IMR-90 (cell line): Measurements from ENCODE around the gene BEAN1. TPM values are rescaled to one million over a fixed set of nuclear protein-coding genes. Genes with fewer than 3 reads are reported as not detected.

ENCODE experiments used
- ATAC-seq: fragments of 200-7000 bp; cut with Tn5 transposase; 2 replicates; pipeline ENCODE4 v1.9.1; 2020; ENCODE audit warnings: low read depth, mild to moderate bottlenecking, moderate library complexity
- BruUV-seq: library from RNA; stranded (reverse); fragments of 400-500 nt; replicated peaks from 2 replicates; lab custom pipeline; 2021; lab: Mats Ljungman, UMichigan
- CTCF ChIA-PET: fragments of 300-600 bp; formaldehyde crosslinking; extraction: SDS; loops from one replicate; lab custom pipeline; 2021; ENCODE audit warnings: antibody characterized with exemption; lab: Yijun Ruan, JAX
- POLR2A ChIA-PET: fragments of 300-600 bp; sonication (Branson Sonifier 250); formaldehyde crosslinking; loops from one replicate; lab custom pipeline; 2022; ENCODE audit warnings: antibody characterized with exemption; ENCODE audit not compliant: unreplicated experiment; lab: Charles Lee
- DNase-seq: peaks from one replicate; pipeline ENCODE4 v3.0.0; 2013
- H2AFZ ChIP-seq: replicated peaks from 2 replicates; pipeline ENCODE3; 2013; ENCODE audit warnings: low read length, mild to moderate bottlenecking; ENCODE audit not compliant: poor library complexity
- H2AK5ac ChIP-seq: 2 replicates; pipeline ENCODE4 v1.6.1; 2013; ENCODE audit warnings: low read depth, low read length, inconsistent platforms
- H2AK9ac ChIP-seq: replicated peaks from 2 replicates; pipeline ENCODE3; 2013; ENCODE audit warnings: mild to moderate bottlenecking, low read depth, low read length, moderate library complexity; ENCODE audit not compliant: poor library complexity
- H2BK120ac ChIP-seq: 2 replicates; pipeline ENCODE4 v1.6.1; 2013; ENCODE audit warnings: low read depth, low read length, inconsistent platforms
- H2BK15ac ChIP-seq: 3 replicates; pipeline ENCODE4 v1.6.1; 2013; ENCODE audit warnings: low read depth, low read length, inconsistent platforms
- H2BK20ac ChIP-seq: 2 replicates; pipeline ENCODE4 v1.6.1; 2013; ENCODE audit warnings: low read depth, mild to moderate bottlenecking, inconsistent platforms, low read length, moderate library complexity
- H2BK5ac ChIP-seq: 2 replicates; pipeline ENCODE4 v1.6.1; 2013; ENCODE audit warnings: mild to moderate bottlenecking, low read depth, low read length, inconsistent platforms; ENCODE audit not compliant: poor library complexity, severe bottlenecking
- H3K14ac ChIP-seq: replicated peaks from 2 replicates; pipeline ENCODE4 v1.6.1; 2013; ENCODE audit warnings: low read depth, low read length, inconsistent platforms
- H3K18ac ChIP-seq: 2 replicates; pipeline ENCODE4 v1.6.1; 2013; ENCODE audit warnings: low read depth, low read length, control low read depth
- H3K23ac ChIP-seq: 2 replicates; pipeline ENCODE4 v1.6.1; 2013; ENCODE audit warnings: low read depth, low read length, inconsistent platforms
- H3K27ac ChIP-seq: 2 replicates; pipeline ENCODE4 v1.5.1; 2013; ENCODE audit warnings: mild to moderate bottlenecking, control low read depth, low read length; ENCODE audit not compliant: insufficient read depth
- H3K27me3 ChIP-seq: 2 replicates; pipeline ENCODE4 v1.6.1; 2013; ENCODE audit warnings: low read length; ENCODE audit not compliant: control insufficient read depth, insufficient read depth
- H3K36me3 ChIP-seq: 2 replicates; pipeline ENCODE4 v1.6.1; 2013; ENCODE audit warnings: low read length, mixed read lengths; ENCODE audit not compliant: control insufficient read depth, insufficient read depth
- H3K4ac ChIP-seq: 2 replicates; pipeline ENCODE4 v1.6.1; 2013; ENCODE audit warnings: low read depth, low read length, inconsistent platforms
- H3K4me1 ChIP-seq: 2 replicates; pipeline ENCODE4 v1.6.1; 2013; ENCODE audit warnings: low read length, mixed read lengths; ENCODE audit not compliant: control insufficient read depth, insufficient read depth
- H3K4me2 ChIP-seq: 2 replicates; pipeline ENCODE4 v1.6.1; 2013; ENCODE audit warnings: low read depth, mild to moderate bottlenecking, control low read depth, low read length, moderate library complexity
- H3K4me3 ChIP-seq: 2 replicates; pipeline ENCODE4 v1.5.1; 2013; ENCODE audit warnings: low read depth, mild to moderate bottlenecking, control low read depth, low read length, moderate library complexity; ENCODE audit not compliant: insufficient read depth
- H3K56ac ChIP-seq: 2 replicates; pipeline ENCODE4 v1.6.1; 2013; ENCODE audit warnings: low read length, inconsistent platforms; ENCODE audit not compliant: insufficient read depth; ENCODE audit errors: extremely low read depth
- H3K79me1 ChIP-seq, 2 experiments: 2 replicates each; pipeline ENCODE4 v1.6.1; 2013; ENCODE audit warnings: low read length in 2 of 2, inconsistent platforms in 1 of 2, low read depth in 1 of 2
- H3K9ac ChIP-seq: 2 replicates; pipeline ENCODE4 v1.6.1; 2013; ENCODE audit warnings: low read depth, low read length, control low read depth
- H3K9me1 ChIP-seq: 2 replicates; pipeline ENCODE4 v1.6.1; 2013; ENCODE audit warnings: low read length, inconsistent platforms; ENCODE audit not compliant: insufficient read depth
- H3K9me3 ChIP-seq: 2 replicates; pipeline ENCODE4 v1.6.1; 2013; ENCODE audit warnings: low read length; ENCODE audit not compliant: control insufficient read depth, insufficient read depth
- H4K20me1 ChIP-seq: 2 replicates; pipeline ENCODE4 v1.6.1; 2013; ENCODE audit warnings: low read length, inconsistent platforms; ENCODE audit not compliant: insufficient read depth
- H4K5ac ChIP-seq: 2 replicates; pipeline ENCODE4 v1.6.1; 2013; ENCODE audit warnings: mild to moderate bottlenecking, low read depth, low read length, control low read depth
- H4K8ac ChIP-seq, 2 experiments: 2 replicates each; pipeline ENCODE4 v1.6.1; 2013; ENCODE audit warnings: low read depth in 2 of 2, low read length in 2 of 2, control low read depth in 1 of 2, inconsistent platforms in 1 of 2
- H4K91ac ChIP-seq: 2 replicates; pipeline ENCODE4 v1.6.1; 2013; ENCODE audit warnings: low read depth, low read length, inconsistent platforms; ENCODE audit not compliant: insufficient read depth
- BHLHE40 ChIP-seq: fragments of 150-350 bp; IDR thresholded peaks from 2 replicates; pipeline ENCODE4 v1.6.1; 2016; ENCODE audit warnings: mild to moderate bottlenecking, low read depth, low read length
- CEBPB ChIP-seq: IDR thresholded peaks from 2 replicates; pipeline ENCODE4 v1.6.1; 2012; ENCODE audit warnings: low read depth, low read length, improper control_type of control experiment
- CHD1 ChIP-seq: IDR thresholded peaks from 2 replicates; pipeline ENCODE4 v1.6.1; 2012; ENCODE audit warnings: low read depth, low read length, improper control_type of control experiment
- CTCF ChIP-seq: conservative IDR thresholded peaks from 2 replicates; pipeline ENCODE4 v1.5.1; 2012; ENCODE audit warnings: mild to moderate bottlenecking, low read depth, low read length, improper control_type of control experiment
- ELK1 ChIP-seq: fragments of 150-350 bp; IDR thresholded peaks from 2 replicates; pipeline ENCODE4 v1.6.1; 2016; ENCODE audit warnings: low read depth, mild to moderate bottlenecking, low read length, moderate library complexity, borderline replicate concordance
- FOS ChIP-seq: fragments of 150-350 bp; IDR thresholded peaks from 2 replicates; pipeline ENCODE4 v1.6.1; 2016; ENCODE audit warnings: low read depth, low read length
- MAZ ChIP-seq: IDR thresholded peaks from 2 replicates; pipeline ENCODE4 v1.6.1; 2012; ENCODE audit warnings: low read depth, mild to moderate bottlenecking, low read length, improper control_type of control experiment, moderate library complexity, borderline replicate concordance
- MXI1 ChIP-seq: IDR thresholded peaks from 2 replicates; pipeline ENCODE4 v1.6.1; 2012; ENCODE audit warnings: low read depth, mild to moderate bottlenecking, low read length, moderate library complexity, borderline replicate concordance
- NFE2L2 ChIP-seq: fragments of 150-350 bp; IDR thresholded peaks from 2 replicates; pipeline ENCODE4 v1.6.1; 2016; ENCODE audit warnings: low read depth, mild to moderate bottlenecking, low read length
- POLR2A ChIP-seq: IDR thresholded peaks from 2 replicates; pipeline ENCODE4 v1.6.1; 2012; ENCODE audit warnings: mild to moderate bottlenecking, low read depth, low read length
- RAD21 ChIP-seq: IDR thresholded peaks from 2 replicates; pipeline ENCODE4 v1.6.1; 2012; ENCODE audit warnings: low read length, improper control_type of control experiment
- RCOR1 ChIP-seq: IDR thresholded peaks from 2 replicates; pipeline ENCODE4 v1.6.1; 2012; ENCODE audit warnings: mild to moderate bottlenecking, low read length, improper control_type of control experiment; ENCODE audit not compliant: insufficient replicate concordance
- RFX5 ChIP-seq: IDR thresholded peaks from 2 replicates; pipeline ENCODE4 v1.8.0; 2012; ENCODE audit warnings: low read depth, mild to moderate bottlenecking, low read length, moderate library complexity
- SMC3 ChIP-seq: fragments of 150-350 bp; IDR thresholded peaks from 2 replicates; pipeline ENCODE4 v1.6.1; 2016; ENCODE audit warnings: low read depth, mild to moderate bottlenecking, antibody characterized with exemption, low read length, moderate library complexity
- WGBS, 2 experiments: methylation state at CpG; one replicate each; pipeline versions ENCODE4 v1.1.5 to v1.1.7; 2013; ENCODE audit warnings: missing lambda C conversion rate in 2 of 2; ENCODE audit not compliant: insufficient read length in 1 of 2; ENCODE audit errors: extremely low coverage in 2 of 2; 5-methylcytosine and 5-hydroxymethylcytosine counted together
- dilution Hi-C: fragments of 300-500 bp; cut with HindIII; formaldehyde crosslinking; loops from one replicate; pipeline ENCODE4 v1.14.3; 2018; ENCODE audit warnings: low sequenced_read_pairs; ENCODE audit not compliant: unreplicated experiment
- in situ Hi-C: fragments of 300-500 bp; cut with MboI; formaldehyde crosslinking; loops from 3 replicates; pipeline ENCODE4 v1.14.3; 2019; ENCODE audit warnings: low sequenced_read_pairs, inconsistent platforms, mixed read lengths
- intact Hi-C: fragments of 100-400 bp; cut with micrococcal nuclease; formaldehyde crosslinking; loops from 2 replicates; pipeline ENCODE4 v1.10.0; 2022
- polyA plus RNA-seq, 3 experiments: library from polyadenylated mRNA; depleted of rRNA; stranded (reverse); fragments of >200 nt; gene quantifications; 2 replicates each; pipeline ENCODE4 v1.2.3, GENCODE V29; 2012; ENCODE audit warnings: low replicate concordance in 1 of 3
- total RNA-seq: library from RNA; depleted of rRNA; stranded (reverse); fragments of >200 nt; gene quantifications from 2 replicates; pipeline ENCODE4 v1.2.3, GENCODE V29; 2012
- TF ChIP-seq, protein P1 (sequence below): fragments of 150-350 bp; IDR thresholded peaks from 2 replicates; pipeline ENCODE4 v1.6.1; 2017; ENCODE audit warnings: mild to moderate bottlenecking, antibody characterized with exemption, low read length, low read depth

Gene BEAN1
- total and polyA plus RNA-seq, 2 of the 4 experiments (the other 2 are of a cell fraction) = not detected

DNA sequence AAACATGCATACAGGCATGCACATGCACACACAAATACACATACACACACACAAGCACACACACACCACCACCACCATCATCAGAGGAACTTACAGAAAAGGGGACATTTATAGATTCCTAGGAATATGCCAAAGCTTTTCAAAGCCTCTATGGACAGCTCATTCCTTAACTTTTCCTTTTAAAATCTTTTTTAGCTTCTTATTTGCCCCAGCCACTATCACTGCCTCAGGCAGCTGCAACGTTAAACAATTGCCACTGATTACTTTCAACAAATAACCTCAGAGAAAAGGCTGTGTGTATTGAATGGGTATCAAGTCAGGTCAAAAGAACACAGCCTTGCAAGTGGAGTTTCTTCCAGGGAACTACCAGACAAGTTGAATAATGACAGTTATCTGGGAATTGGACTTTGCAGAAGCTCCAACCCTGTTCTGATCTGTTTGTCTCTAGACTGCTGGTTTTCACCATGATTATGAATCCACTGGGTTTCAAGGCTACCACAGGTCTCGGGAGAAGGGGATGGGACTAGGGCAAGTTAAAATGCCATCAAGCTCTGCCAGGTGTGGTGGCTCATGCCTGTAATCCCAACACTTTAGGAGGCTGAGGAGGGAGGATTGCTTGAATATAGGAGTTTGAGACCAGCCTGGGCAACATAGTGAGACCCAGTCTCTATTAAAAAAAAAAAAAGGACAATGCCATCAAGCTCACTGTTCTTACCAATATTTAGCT, 21.9 kb upstream of the BEAN1 start:
- peaks cover 6% of the 10 kb centered on the region for H3K4me1 ChIP-seq
- H4K5ac ChIP-seq = no peak overlapping the region
- no peak overlapping the region for H2BK20ac ChIP-seq
- peaks cover 5% of the 10 kb centered on the region; the same call in 1 of the 2 replicates for H3K9me1 ChIP-seq
- peaks cover 2% of the 10 kb centered on the region; the same call in 1 of the 2 replicates for H3K9me3 ChIP-seq
- H3K27ac ChIP-seq = no peak overlapping the region
- H3K4ac ChIP-seq = no peak overlapping the region
- H4K20me1 ChIP-seq = no peaks in the 10 kb centered on the region
- no peak overlapping the region for H3K14ac ChIP-seq
- H3K56ac ChIP-seq = no peak overlapping the region
- POLR2A ChIA-PET = no interaction called here
- no peak overlapping the region for H3K18ac ChIP-seq
- peaks cover 24% of the 10 kb centered on the region for H3K27me3 ChIP-seq
- H3K9ac ChIP-seq = no peak overlapping the region
- in situ Hi-C loops (loop anchor here (5.0 to 10.0 kb wide), 3 partner anchors 82 to 460 kb away; partner anchors contain the start of gene CMTM3), dilution Hi-C loops (no loop called here), intact Hi-C loops (loop anchor here (2.0 to 10.0 kb wide), 4 partner anchors 182 to 464 kb away; no protein-coding TSS in a partner anchor)
- WGBS, 2 experiments = no CpG with 5 or more reads among the region's 2 CpGs
- no peak for ATAC-seq
- H2BK120ac ChIP-seq = no peak overlapping the region
- H2AK5ac ChIP-seq = no peak overlapping the region
- H2AK9ac ChIP-seq = no peak overlapping the region
- no peak overlapping the region for H2BK5ac ChIP-seq
- DNase-seq = no peak
- no peak overlapping the region for H2AFZ ChIP-seq
- CTCF ChIA-PET = interaction anchor here (0.5 to 2.0 kb wide), 3 partner anchors 54 to 463 kb away, joined by 4 to 8 read pairs (median 7); no protein-coding TSS in a partner anchor
- H3K79me1 ChIP-seq = no peaks in the 10 kb centered on the region
- H4K8ac ChIP-seq = no peak overlapping the region
- BruUV-seq = no TSS peak
- H3K36me3 ChIP-seq = no peaks in the 10 kb centered on the region
- no peak overlapping the region for H3K4me2 ChIP-seq
- H4K91ac ChIP-seq = no peak overlapping the region
- H3K23ac ChIP-seq = no peak overlapping the region
- no peak overlapping the region for H3K4me3 ChIP-seq
- H2BK15ac ChIP-seq = no peak overlapping the region
- TF ChIP-seq BHLHE40 (no peak), RAD21 (no peak), CTCF (no peak), POLR2A (no peak), RCOR1 (no peak), SMC3 (no peak), MAZ (no peak), NFE2L2 (no peak), FOS (no peak), MXI1 (no peak), RFX5 (no peak), CEBPB (no peak), ELK1 (no peak), CHD1 (no peak)
- TF ChIP-seq, protein P1, sequence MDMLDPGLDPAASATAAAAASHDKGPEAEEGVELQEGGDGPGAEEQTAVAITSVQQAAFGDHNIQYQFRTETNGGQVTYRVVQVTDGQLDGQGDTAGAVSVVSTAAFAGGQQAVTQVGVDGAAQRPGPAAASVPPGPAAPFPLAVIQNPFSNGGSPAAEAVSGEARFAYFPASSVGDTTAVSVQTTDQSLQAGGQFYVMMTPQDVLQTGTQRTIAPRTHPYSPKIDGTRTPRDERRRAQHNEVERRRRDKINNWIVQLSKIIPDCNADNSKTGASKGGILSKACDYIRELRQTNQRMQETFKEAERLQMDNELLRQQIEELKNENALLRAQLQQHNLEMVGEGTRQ = no peak
